Measurements from ENCODE around the gene PAPPA2. TPM values are rescaled to one million over a fixed set of nuclear protein-coding genes. Genes with fewer than 3 reads are reported as not detected.

PAPPA2 gene
- total RNA-seq, 4 donors from 2014 or later, result under 0.01 to 1.5 TPM; not detected in 2

DNA sequence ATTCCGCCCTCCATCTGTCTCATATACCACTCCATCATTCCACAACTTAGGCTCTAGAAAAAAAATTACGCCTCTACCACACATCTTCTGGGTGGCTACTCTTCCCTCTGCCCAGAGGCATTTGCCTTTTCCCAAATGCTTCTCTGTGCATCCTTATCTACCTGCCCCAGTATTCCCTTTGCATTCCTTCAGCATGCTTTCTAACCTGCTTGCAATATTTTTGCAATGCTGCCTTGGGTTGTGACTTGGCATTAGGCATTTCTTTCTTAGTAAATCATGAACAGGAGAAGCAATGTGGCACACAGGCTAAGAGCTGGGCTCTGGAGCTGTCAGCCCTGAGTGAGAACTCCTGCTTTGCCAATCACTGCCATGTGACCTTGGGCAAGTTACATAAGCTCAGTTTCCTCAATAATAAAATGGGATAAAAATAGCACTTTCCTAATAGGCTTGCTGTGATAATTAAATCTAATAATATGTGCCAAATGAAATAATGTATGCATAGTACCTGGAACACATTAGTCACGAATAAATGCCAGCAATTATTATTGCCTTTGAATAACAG lies 425.6 kb downstream of the PAPPA2 start:
- Histone ChIP-seq H3K27me3 (peaks cover 0 to 8% (median 0%) of the 10 kb centered on the region in 4 donors), H3K36me3 (no peaks in the 10 kb centered on the region), H3K4me1 (no peaks in the 10 kb centered on the region), H3K4me3 (no peak overlapping the region), H3K27ac (no peak overlapping the region), H3K9me3 (no peaks in the 10 kb centered on the region)
- DNase-seq, result no peak
- WGBS, 2 donors, result 71 to 74% methylated on average over 3 of the region's 3 CpGs
- TF ChIP-seq, protein P1, sequence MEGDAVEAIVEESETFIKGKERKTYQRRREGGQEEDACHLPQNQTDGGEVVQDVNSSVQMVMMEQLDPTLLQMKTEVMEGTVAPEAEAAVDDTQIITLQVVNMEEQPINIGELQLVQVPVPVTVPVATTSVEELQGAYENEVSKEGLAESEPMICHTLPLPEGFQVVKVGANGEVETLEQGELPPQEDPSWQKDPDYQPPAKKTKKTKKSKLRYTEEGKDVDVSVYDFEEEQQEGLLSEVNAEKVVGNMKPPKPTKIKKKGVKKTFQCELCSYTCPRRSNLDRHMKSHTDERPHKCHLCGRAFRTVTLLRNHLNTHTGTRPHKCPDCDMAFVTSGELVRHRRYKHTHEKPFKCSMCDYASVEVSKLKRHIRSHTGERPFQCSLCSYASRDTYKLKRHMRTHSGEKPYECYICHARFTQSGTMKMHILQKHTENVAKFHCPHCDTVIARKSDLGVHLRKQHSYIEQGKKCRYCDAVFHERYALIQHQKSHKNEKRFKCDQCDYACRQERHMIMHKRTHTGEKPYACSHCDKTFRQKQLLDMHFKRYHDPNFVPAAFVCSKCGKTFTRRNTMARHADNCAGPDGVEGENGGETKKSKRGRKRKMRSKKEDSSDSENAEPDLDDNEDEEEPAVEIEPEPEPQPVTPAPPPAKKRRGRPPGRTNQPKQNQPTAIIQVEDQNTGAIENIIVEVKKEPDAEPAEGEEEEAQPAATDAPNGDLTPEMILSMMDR (IDR thresholded peaks at IDR 0.05), result no peak
- TF ChIP-seq POLR2A (IDR thresholded peaks at IDR 0.05), result no peak
- intact Hi-C loops (cut with DNase I), result no loop called here

DNA sequence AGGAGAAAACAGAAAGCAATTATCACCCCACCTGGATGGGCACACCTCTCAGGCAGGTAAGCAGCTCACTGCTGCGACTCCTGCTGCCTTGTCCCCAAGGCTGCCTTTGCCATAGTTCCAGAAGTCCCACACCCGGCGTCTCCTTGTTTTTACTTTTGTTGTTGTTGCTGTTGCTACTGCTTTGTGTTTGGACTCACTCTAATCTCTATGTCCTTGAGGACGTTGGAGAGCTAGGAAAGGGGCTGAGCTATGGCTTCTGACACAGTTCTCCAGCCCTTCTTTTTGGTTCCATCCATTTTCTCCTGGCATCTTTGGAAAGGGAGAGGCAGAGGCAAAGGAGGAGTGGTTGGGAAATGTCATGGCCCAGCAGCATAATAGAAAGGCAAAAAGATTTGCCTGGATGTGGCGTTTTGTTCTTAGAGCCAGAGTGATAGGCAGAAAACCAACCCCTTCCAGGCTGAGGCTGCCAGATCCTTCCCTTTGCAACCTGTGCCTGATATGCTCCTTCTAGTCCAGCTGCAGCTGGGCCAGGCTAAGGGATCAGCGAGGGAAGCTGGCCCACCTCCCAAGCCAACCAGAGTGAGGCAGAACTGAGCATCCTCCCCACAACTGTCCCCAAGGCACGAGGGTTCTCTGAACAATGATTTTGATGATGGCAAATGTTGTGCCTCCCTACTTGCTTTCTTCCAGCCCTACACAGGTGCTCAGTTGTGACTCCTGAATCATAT lies 430.8 kb downstream of the PAPPA2 start:
- intact Hi-C loops (cut with DNase I), result loop anchor here (10.0 kb wide), 2 partner anchors 281 to 1051 kb away; partner anchors contain the start of gene BRINP2
- TF ChIP-seq, protein P1 (IDR thresholded peaks at IDR 0.05), result no peak
- TF ChIP-seq POLR2A (IDR thresholded peaks at IDR 0.05), result no peak
- H3K27ac ChIP-seq, result no peak overlapping the region
- peaks cover 0 to 46% (median 0%) of the 10 kb centered on the region in 4 donors for H3K27me3 ChIP-seq
- H3K9me3 ChIP-seq, result no peaks in the 10 kb centered on the region
- peaks cover 0 to 9% (median 7%) of the 10 kb centered on the region in 3 donors for H3K4me1 ChIP-seq
- 40 to 48% methylated on average over 7 of the region's 7 CpGs for WGBS, 2 donors
- no peaks in the 10 kb centered on the region for H3K36me3 ChIP-seq
- no peak for DNase-seq
- H3K4me3 ChIP-seq, result no peak overlapping the region

DNA sequence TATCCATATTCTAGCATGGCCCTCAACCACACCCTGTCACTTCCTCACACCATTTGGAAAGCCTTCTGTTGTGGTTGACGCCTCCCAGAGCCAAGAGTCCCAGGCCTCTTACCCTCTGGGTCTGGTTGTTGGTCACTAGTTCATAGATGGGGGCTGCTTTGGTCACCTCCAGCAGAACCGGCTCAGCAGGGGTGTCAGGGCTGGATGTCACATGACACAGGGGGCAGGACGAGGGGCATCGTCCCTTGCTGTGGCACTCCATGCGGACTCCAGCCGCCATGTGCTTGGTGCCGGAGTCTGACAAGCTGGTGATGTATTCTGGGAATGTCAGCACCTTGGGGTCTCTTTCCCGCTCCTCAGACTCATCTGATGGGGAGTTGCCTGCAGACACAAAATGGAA lies 431.5 kb downstream of the PAPPA2 start:
- Histone ChIP-seq H3K4me1 (peaks cover 0 to 9% (median 7%) of the 10 kb centered on the region in 3 donors), H3K4me3 (no peak overlapping the region), H3K36me3 (no peaks in the 10 kb centered on the region), H3K27ac (no peak overlapping the region), H3K9me3 (no peaks in the 10 kb centered on the region), H3K27me3 (peaks cover 0 to 53% (median 0%) of the 10 kb centered on the region in 4 donors)
- 78 to 81% methylated on average over 1 to 3 of the region's 8 CpGs for WGBS, 2 donors
- intact Hi-C loops (cut with DNase I), result loop anchor here (10.0 kb wide), 2 partner anchors 280 to 1050 kb away; partner anchors contain the start of gene BRINP2
- no peak for TF ChIP-seq POLR2A (IDR thresholded peaks at IDR 0.05)
- TF ChIP-seq, protein P1 (IDR thresholded peaks at IDR 0.05), result no peak
- no peak for DNase-seq
